ENCODE measurements around the gene PITPNB. TPM values are rescaled to one million over a fixed set of nuclear protein-coding genes. Genes with fewer than 3 reads are reported as not detected.
A peak's percentile ranks its signal among the peaks of the same experiment; 100 is the strongest.

PITPNB gene
- total and polyA plus RNA-seq, 9 donors: 18.2 to 56.2 (median 42.4) TPM

GRCh38 chr22:27925331-27925730, 6.3 kb upstream of the PITPNB start:
- Histone ChIP-seq H3K9me3 (replicated peaks; ENCODE audit: control insufficient read depth, low read depth, low read length) (no peaks in the 10 kb centered on the region), H3K36me3 (ENCODE audit: control insufficient read depth, insufficient read depth, low read length) (no peaks in the 10 kb centered on the region), H3K27ac (ENCODE audit: low read length) (no peak overlapping the region), H3K27me3 (ENCODE audit: control insufficient read depth, insufficient read depth, low read length) (no peaks in the 10 kb centered on the region), H3K4me1 (ENCODE audit: control insufficient read depth, insufficient read depth, low read length) (peaks cover 2% of the 10 kb centered on the region), H3K4me3 (ENCODE audit: low read length) (no peak overlapping the region)
- DNase-seq: no peak
- WGBS (ENCODE audit: insufficient coverage): no CpG with 5 or more reads among the region's 1 CpG

GRCh38 chr22:27919942-27920755, 1.1 kb upstream of the PITPNB start:
- H3K9me3 ChIP-seq (replicated peaks; ENCODE audit: control insufficient read depth, low read depth, low read length): no peaks in the 10 kb centered on the region
- H3K4me3 ChIP-seq (ENCODE audit: low read length): peak overlapping the region; percentile 68
- peak overlapping the region; percentile 98 for H3K27ac ChIP-seq (ENCODE audit: low read length)
- no peaks in the 10 kb centered on the region for H3K27me3 ChIP-seq (ENCODE audit: control insufficient read depth, insufficient read depth, low read length)
- DNase-seq: peak; percentile 95
- no peaks in the 10 kb centered on the region for H3K36me3 ChIP-seq (ENCODE audit: control insufficient read depth, insufficient read depth, low read length)
- H3K4me1 ChIP-seq (ENCODE audit: control insufficient read depth, insufficient read depth, low read length): peaks cover 14% of the 10 kb centered on the region
- WGBS (ENCODE audit: insufficient coverage): 2% methylated on average over 7 of the region's 12 CpGs

DNA sequence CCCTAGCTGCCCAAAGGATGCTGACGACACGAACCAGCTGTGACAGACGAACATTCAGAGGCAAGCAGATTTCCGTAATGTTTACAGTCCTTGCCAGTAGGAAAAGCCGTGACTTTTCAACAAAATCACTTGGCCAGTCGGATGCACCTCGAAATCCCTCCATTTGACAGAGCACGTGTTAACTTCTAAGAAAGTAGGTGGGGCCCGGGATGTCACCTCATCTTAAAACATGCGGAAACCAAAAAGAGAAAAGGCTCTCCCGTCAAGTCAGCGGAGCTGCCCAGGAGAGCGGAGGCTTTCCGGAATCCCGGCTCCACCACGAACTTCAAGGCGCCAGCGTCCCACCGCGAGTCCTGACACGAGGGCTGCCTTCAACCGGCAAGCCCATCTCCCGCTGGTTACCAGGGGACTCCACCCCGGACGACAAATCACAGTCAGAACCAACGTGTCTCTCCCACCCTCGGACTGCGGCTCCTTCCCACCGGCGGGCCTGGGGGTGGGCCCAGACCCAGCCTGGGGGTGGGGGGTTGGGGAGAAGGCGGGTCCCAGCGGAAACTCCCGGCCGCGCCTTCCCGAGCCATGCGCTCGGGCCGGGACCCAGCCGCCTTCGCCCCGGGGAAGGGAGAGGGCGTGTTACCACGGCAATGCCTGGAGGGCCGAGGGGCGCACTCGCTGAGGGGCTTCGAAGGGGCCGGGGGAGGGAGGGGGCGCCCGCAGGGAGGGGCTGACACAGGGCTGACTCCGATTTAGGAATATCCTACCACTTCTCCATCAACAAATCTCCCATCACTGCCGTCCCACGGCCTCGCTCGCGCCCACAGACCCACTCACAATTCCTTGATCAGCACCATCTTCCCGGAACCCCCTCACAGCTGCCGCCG, 475 bp downstream of the PITPNB start:
- Histone ChIP-seq H3K27ac (ENCODE audit: low read length) (peak overlapping the region; percentile 93), H3K36me3 (ENCODE audit: control insufficient read depth, insufficient read depth, low read length) (no peaks in the 10 kb centered on the region), H3K27me3 (ENCODE audit: control insufficient read depth, insufficient read depth, low read length) (no peaks in the 10 kb centered on the region), H3K4me1 (ENCODE audit: control insufficient read depth, insufficient read depth, low read length) (peaks cover 14% of the 10 kb centered on the region), H3K4me3 (ENCODE audit: low read length) (peak overlapping the region; percentile 79), H3K9me3 (replicated peaks; ENCODE audit: control insufficient read depth, low read depth, low read length) (no peaks in the 10 kb centered on the region)
- peak; percentile 81 for DNase-seq
- WGBS (ENCODE audit: insufficient coverage): 0% methylated on average over 41 of the region's 60 CpGs

DNA sequence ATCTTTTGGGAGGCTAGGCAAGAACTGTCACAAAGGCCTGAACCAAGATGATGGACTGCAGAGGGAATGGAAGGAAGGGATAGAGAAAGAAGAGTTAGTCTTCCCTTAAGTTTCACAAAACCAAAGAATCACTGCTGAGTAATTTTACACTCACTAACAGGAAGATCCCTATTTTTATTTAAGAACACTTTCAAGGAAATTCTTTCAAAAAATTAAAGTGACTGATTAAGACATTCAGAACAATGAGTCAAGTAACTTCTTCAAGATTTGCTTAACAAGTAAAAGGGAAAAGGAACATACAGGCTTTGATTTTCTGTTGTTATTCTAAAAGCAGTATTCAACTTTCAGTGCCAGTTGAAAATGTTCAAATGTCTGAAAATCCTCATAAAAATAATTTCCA, 3.1 kb downstream of the PITPNB start:
- H3K36me3 ChIP-seq (ENCODE audit: control insufficient read depth, insufficient read depth, low read length): no peaks in the 10 kb centered on the region
- DNase-seq: no peak
- no peak overlapping the region for H3K27ac ChIP-seq (ENCODE audit: low read length)
- no peak overlapping the region for H3K4me3 ChIP-seq (ENCODE audit: low read length)
- no peaks in the 10 kb centered on the region for H3K27me3 ChIP-seq (ENCODE audit: control insufficient read depth, insufficient read depth, low read length)
- H3K9me3 ChIP-seq (replicated peaks; ENCODE audit: control insufficient read depth, low read depth, low read length): no peaks in the 10 kb centered on the region
- H3K4me1 ChIP-seq (ENCODE audit: control insufficient read depth, insufficient read depth, low read length): peaks cover 14% of the 10 kb centered on the region

DNA sequence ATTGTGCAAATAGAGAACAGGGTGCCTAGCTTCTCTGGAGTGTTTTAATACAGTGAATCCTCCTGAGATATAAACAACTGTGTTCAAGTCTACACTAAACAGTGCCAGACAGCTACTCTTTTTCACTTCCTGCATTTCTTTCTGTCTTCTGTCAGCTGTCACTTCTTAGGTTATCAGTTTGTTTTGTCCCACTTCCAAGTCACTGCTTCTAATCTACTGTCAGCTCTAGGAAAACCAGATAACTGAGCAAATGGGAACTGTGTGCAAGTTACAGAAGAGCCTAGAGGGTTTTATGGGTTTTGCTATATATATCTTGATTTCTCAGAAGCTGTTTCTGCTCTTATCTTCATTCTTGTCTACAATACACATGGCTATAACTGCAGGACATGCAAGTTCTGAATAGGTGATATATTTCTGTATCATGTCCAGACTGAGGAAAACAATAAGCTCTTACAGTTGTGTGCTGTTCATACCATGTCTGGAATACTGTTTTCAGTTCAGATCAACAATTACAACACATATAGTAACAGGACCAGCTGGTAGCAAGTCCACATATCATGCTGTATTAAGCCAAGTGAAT, 5.8 kb downstream of the PITPNB start:
- Histone ChIP-seq H3K9me3 (replicated peaks; ENCODE audit: control insufficient read depth, low read depth, low read length) (no peaks in the 10 kb centered on the region), H3K27me3 (ENCODE audit: control insufficient read depth, insufficient read depth, low read length) (no peaks in the 10 kb centered on the region), H3K36me3 (ENCODE audit: control insufficient read depth, insufficient read depth, low read length) (peaks cover 9% of the 10 kb centered on the region), H3K27ac (ENCODE audit: low read length) (no peak overlapping the region), H3K4me1 (ENCODE audit: control insufficient read depth, insufficient read depth, low read length) (peaks cover 5% of the 10 kb centered on the region), H3K4me3 (ENCODE audit: low read length) (no peak overlapping the region)
- peak; percentile 13 for DNase-seq

DNA sequence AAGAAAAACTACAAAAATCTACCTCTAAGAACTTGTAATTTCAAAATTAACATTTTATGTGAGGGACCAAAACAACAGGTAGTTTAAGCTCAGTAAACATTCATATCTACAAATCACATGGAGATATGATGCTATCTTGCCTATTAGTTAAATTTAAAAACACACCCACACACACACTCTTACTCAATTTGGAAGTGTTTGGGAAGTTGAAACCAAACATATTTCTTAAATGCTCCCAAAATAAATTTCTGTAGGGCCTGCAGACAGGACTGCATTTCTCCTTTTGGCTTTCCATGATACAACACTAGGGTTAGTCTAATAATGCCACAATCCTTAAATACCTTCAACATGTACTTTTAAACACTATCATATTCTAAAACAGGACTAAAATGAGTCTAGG, 7.0 kb downstream of the PITPNB start:
- Histone ChIP-seq H3K27me3 (ENCODE audit: control insufficient read depth, insufficient read depth, low read length) (no peaks in the 10 kb centered on the region), H3K4me1 (ENCODE audit: control insufficient read depth, insufficient read depth, low read length) (no peaks in the 10 kb centered on the region), H3K36me3 (ENCODE audit: control insufficient read depth, insufficient read depth, low read length) (peaks cover 17% of the 10 kb centered on the region), H3K27ac (ENCODE audit: low read length) (no peak overlapping the region), H3K4me3 (ENCODE audit: low read length) (no peak overlapping the region), H3K9me3 (replicated peaks; ENCODE audit: control insufficient read depth, low read depth, low read length) (no peaks in the 10 kb centered on the region)
- no peak for DNase-seq

GRCh38 chr22:27911330-27911729, 7.7 kb downstream of the PITPNB start:
- H3K9me3 ChIP-seq (replicated peaks; ENCODE audit: control insufficient read depth, low read depth, low read length): no peaks in the 10 kb centered on the region
- no CpG with 5 or more reads among the region's 1 CpG for WGBS (ENCODE audit: insufficient coverage)
- no peak for DNase-seq
- H3K4me1 ChIP-seq (ENCODE audit: control insufficient read depth, insufficient read depth, low read length): no peaks in the 10 kb centered on the region
- H3K27me3 ChIP-seq (ENCODE audit: control insufficient read depth, insufficient read depth, low read length): no peaks in the 10 kb centered on the region
- no peak overlapping the region for H3K27ac ChIP-seq (ENCODE audit: low read length)
- H3K4me3 ChIP-seq (ENCODE audit: low read length): no peak overlapping the region
- H3K36me3 ChIP-seq (ENCODE audit: control insufficient read depth, insufficient read depth, low read length): peaks cover 20% of the 10 kb centered on the region

DNA sequence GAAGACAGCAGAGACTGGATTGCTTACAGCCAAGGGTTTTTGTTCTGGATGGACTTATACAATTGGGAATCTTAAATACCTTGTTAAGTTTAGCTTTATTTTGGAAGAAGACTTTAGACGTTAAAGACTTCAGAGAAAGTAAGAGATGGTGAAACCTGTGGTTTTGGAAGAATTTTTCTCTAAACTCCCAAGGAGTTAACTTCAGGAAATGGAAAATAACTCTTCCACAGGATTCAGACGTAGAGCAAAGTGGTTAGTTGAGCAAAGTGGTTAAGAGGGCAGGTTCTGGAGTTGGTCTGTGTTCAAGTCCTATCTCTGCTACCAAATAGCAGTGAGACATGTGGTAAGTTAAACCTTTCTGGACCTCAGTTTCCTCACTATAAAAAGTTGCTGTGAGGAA, 12.8 kb downstream of the PITPNB start:
- Histone ChIP-seq H3K4me3 (ENCODE audit: low read length) (no peak overlapping the region), H3K36me3 (ENCODE audit: control insufficient read depth, insufficient read depth, low read length) (peaks cover 36% of the 10 kb centered on the region), H3K27ac (ENCODE audit: low read length) (no peak overlapping the region), H3K4me1 (ENCODE audit: control insufficient read depth, insufficient read depth, low read length) (no peaks in the 10 kb centered on the region), H3K9me3 (replicated peaks; ENCODE audit: control insufficient read depth, low read depth, low read length) (no peaks in the 10 kb centered on the region), H3K27me3 (ENCODE audit: control insufficient read depth, insufficient read depth, low read length) (no peaks in the 10 kb centered on the region)
- no CpG with 5 or more reads among the region's 2 CpGs for WGBS (ENCODE audit: insufficient coverage)
- no peak for DNase-seq

DNA sequence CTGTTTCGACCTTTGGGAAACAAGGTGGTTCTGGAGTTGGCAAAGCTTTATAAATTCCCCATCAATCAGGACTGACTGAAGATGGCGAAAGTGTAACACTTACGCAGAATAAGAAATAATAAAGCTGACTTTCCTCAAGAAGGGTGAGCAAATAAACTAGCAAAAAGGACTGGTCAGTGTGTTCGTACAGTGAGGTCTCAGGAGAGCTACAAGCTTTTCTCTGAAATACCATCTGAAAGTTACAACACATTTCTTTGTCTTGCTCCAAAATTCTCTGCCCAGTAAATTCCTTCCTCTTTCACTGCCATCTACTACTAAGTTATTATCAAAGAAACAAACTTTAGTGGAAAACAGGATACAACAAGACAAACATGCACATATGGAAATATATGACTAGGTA, 13.4 kb downstream of the PITPNB start:
- whole genome bisulfite sequencing (ENCODE audit: insufficient coverage): 40% methylated on average over 1 of the region's 4 CpGs

DNA sequence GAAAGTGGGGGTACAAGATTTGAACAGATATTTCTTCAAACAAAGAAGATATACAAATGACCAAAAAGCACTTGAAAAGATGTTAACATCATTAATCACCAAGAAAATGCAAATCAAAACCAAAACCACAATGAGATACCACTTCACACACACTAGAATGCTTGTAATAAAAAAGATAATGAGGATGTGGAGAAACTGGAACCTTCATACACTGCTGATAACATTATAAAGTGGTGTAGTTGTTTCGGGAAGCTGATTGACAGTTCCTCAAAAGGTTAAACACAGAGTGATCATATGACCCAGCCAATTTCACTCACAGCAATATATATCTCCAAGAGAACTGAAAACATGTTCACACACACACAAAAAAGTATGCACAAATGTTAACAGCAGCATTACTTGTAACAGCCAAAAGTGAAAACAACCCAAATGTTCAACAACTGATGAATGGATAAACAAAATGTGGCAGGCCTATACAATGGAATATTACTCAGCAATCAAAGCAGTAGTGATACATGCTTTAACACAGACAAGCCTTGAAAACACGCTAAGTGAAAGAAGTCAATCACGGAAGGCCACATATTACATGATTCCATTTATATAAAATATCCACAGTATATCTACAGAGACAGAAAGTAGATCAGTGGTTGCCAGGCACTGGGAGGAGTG, 15.1 kb downstream of the PITPNB start:
- Histone ChIP-seq H3K4me1 (ENCODE audit: control insufficient read depth, insufficient read depth, low read length) (no peaks in the 10 kb centered on the region), H3K27me3 (ENCODE audit: control insufficient read depth, insufficient read depth, low read length) (no peaks in the 10 kb centered on the region), H3K27ac (ENCODE audit: low read length) (no peak overlapping the region), H3K4me3 (ENCODE audit: low read length) (no peak overlapping the region), H3K36me3 (ENCODE audit: control insufficient read depth, insufficient read depth, low read length) (peaks cover 34% of the 10 kb centered on the region), H3K9me3 (replicated peaks; ENCODE audit: control insufficient read depth, low read depth, low read length) (no peaks in the 10 kb centered on the region)
- DNase-seq: no peak
- WGBS (ENCODE audit: insufficient coverage): no CpG with 5 or more reads among the region's 3 CpGs

More for the DNA sequence above, 13.4 kb downstream of the PITPNB start:
- peaks cover 34% of the 10 kb centered on the region for H3K36me3 ChIP-seq (ENCODE audit: control insufficient read depth, insufficient read depth, low read length)
- no peak overlapping the region for H3K27ac ChIP-seq (ENCODE audit: low read length)
- H3K9me3 ChIP-seq (replicated peaks; ENCODE audit: control insufficient read depth, low read depth, low read length): no peaks in the 10 kb centered on the region
- no peak for DNase-seq
- H3K4me3 ChIP-seq (ENCODE audit: low read length): no peak overlapping the region
- H3K4me1 ChIP-seq (ENCODE audit: control insufficient read depth, insufficient read depth, low read length): no peaks in the 10 kb centered on the region
- no peaks in the 10 kb centered on the region for H3K27me3 ChIP-seq (ENCODE audit: control insufficient read depth, insufficient read depth, low read length)

Data from muscle of leg (tissue), 11 donors.